ENCODE data around the gene SLC9A8. TPM values are rescaled to one million over a fixed set of nuclear protein-coding genes. Genes with fewer than 3 reads are reported as not detected.
A peak's percentile ranks its signal among the peaks of the same experiment; 100 is the strongest.

Gene SLC9A8
- total RNA-seq, 4 donors from 2014 or later, result 8.2 to 17.3 (median 12.1) TPM

- DNase-seq (ENCODE audit: low spot score in 2 of 2), result no peak
- no peaks in the 10 kb centered on the region for H3K27me3 ChIP-seq
- no peak for TF ChIP-seq CTCF (IDR thresholded peaks at IDR 0.05)
- no peak for TF ChIP-seq EP300 (IDR thresholded peaks at IDR 0.05)
- TF ChIP-seq POLR2A (IDR thresholded peaks at IDR 0.05), result no peak
- H3K4me3 ChIP-seq, result no peak overlapping the region
- WGBS, 2 donors, result 74 to 76% methylated on average over 10 of the region's 10 CpGs
- no peaks in the 10 kb centered on the region for H3K4me1 ChIP-seq
- H3K27ac ChIP-seq, result peak overlapping the region in 1 of 4 donors; percentile 56
- no peaks in the 10 kb centered on the region for H3K36me3 ChIP-seq
- no peaks in the 10 kb centered on the region for H3K9me3 ChIP-seq
Measured at GRCh38 chr20:49794336-49795134, 18.1 kb upstream of the SLC9A8 start.

- Histone ChIP-seq H3K27me3 (no peaks in the 10 kb centered on the region), H3K27ac (no peak overlapping the region), H3K4me1 (no peaks in the 10 kb centered on the region), H3K36me3 (no peaks in the 10 kb centered on the region), H3K4me3 (no peak overlapping the region), H3K9me3 (no peaks in the 10 kb centered on the region)
- WGBS, 2 donors, result 75 to 78% methylated on average over 2 of the region's 2 CpGs
- DNase-seq (ENCODE audit: low spot score in 2 of 2), result no peak
- no peak for TF ChIP-seq CTCF (IDR thresholded peaks at IDR 0.05)
- no peak for TF ChIP-seq POLR2A (IDR thresholded peaks at IDR 0.05)
Measured at GRCh38 chr20:49795135-49795424, 17.5 kb upstream of the SLC9A8 start.

GRCh38 chr20:49796600-49797343 lies 15.9 kb upstream of the SLC9A8 start:
- no peaks in the 10 kb centered on the region for H3K9me3 ChIP-seq
- TF ChIP-seq POLR2A (IDR thresholded peaks at IDR 0.05) (no peak), EP300 (IDR thresholded peaks at IDR 0.05) (no peak)
- no peak overlapping the region for H3K4me3 ChIP-seq
- no peaks in the 10 kb centered on the region for H3K27me3 ChIP-seq
- no peak overlapping the region for H3K27ac ChIP-seq
- 60 to 69% methylated on average over 8 of the region's 8 CpGs for WGBS, 2 donors
- no peaks in the 10 kb centered on the region for H3K36me3 ChIP-seq
- DNase-seq (ENCODE audit: low spot score in 2 of 2), result no peak
- H3K4me1 ChIP-seq, result no peaks in the 10 kb centered on the region

GRCh38 chr20:49797344-49797615 lies 15.3 kb upstream of the SLC9A8 start:
- Histone ChIP-seq H3K4me3 (no peak overlapping the region), H3K27ac (no peak overlapping the region), H3K4me1 (no peaks in the 10 kb centered on the region), H3K36me3 (no peaks in the 10 kb centered on the region), H3K27me3 (no peaks in the 10 kb centered on the region), H3K9me3 (no peaks in the 10 kb centered on the region)
- no peak for TF ChIP-seq POLR2A (IDR thresholded peaks at IDR 0.05)
- no peak for TF ChIP-seq CTCF (IDR thresholded peaks at IDR 0.05)
- no peak for TF ChIP-seq EP300 (IDR thresholded peaks at IDR 0.05)
- DNase-seq (ENCODE audit: low spot score in 2 of 2), result no peak
- 50 to 65% methylated on average over 6 of the region's 6 CpGs for WGBS, 2 donors

GRCh38 chr20:49798718-49799117 lies 13.9 kb upstream of the SLC9A8 start:
- Histone ChIP-seq H3K9me3 (no peaks in the 10 kb centered on the region), H3K4me3 (no peak overlapping the region), H3K27me3 (no peaks in the 10 kb centered on the region), H3K36me3 (no peaks in the 10 kb centered on the region), H3K27ac (no peak overlapping the region), H3K4me1 (no peaks in the 10 kb centered on the region)
- no peak for DNase-seq (ENCODE audit: low spot score in 2 of 2)
- WGBS, 2 donors, result 82 to 83% methylated on average over 4 of the region's 4 CpGs
- no peak for TF ChIP-seq EP300 (IDR thresholded peaks at IDR 0.05)
- no peak for TF ChIP-seq POLR2A (IDR thresholded peaks at IDR 0.05)
- no peak for TF ChIP-seq CTCF (IDR thresholded peaks at IDR 0.05)

All from tibial nerve (tissue), 4 donors.